OCI-LY3 (cell line): ENCODE results near the gene SNED1.

Experiments used
- H2AFZ ChIP-seq: fragments of 200-600, 300-600 bp; shearing (Covaris generic); 2 replicates; pipeline ENCODE4 v1.6.0; 2014; ENCODE audit warnings: antibody characterized with exemption, low read depth, low read length
- H3K27ac ChIP-seq: fragments of 200-600, 300-600 bp; sonication (generic); 2 replicates; pipeline ENCODE4 v1.5.1; 2014; ENCODE audit warnings: mild to moderate bottlenecking, low read length, moderate library complexity, mixed read lengths
- H3K27me3 ChIP-seq: fragments of 200-600, 300-600 bp; sonication (generic); 2 replicates; pipeline ENCODE4 v1.6.1; 2014; ENCODE audit warnings: low read depth, low read length, mixed read lengths
- H3K36me3 ChIP-seq: fragments of 200-600, 300-600 bp; sonication (generic); replicated peaks from 2 replicates; pipeline ENCODE3; 2014; ENCODE audit warnings: low read depth, low read length, mixed read lengths
- H3K4me1 ChIP-seq: fragments of 300-600, 200-600 bp; sonication (generic); 2 replicates; pipeline ENCODE4 v1.6.1; 2014; ENCODE audit warnings: low read length, mixed read lengths
- H3K4me2 ChIP-seq: fragments of 200-600, 300-600 bp; sonication (generic); 2 replicates; pipeline ENCODE4 v1.6.1; 2014; ENCODE audit warnings: low read length, mixed read lengths
- H3K4me3 ChIP-seq: fragments of 300-600, 200-600 bp; sonication (generic); 2 replicates; pipeline ENCODE4 v1.5.1; 2014; ENCODE audit warnings: antibody characterized with exemption, mild to moderate bottlenecking, low read length, moderate library complexity
- H3K79me2 ChIP-seq: fragments of 300-600, 200-600 bp; shearing (Covaris generic); 2 replicates; pipeline ENCODE4 v1.6.1; 2014; ENCODE audit warnings: mild to moderate bottlenecking, low read length, mixed read lengths
- H3K9ac ChIP-seq: fragments of 300-600, 200-600 bp; shearing (Covaris generic); 2 replicates; pipeline ENCODE4 v1.6.0; 2014; ENCODE audit warnings: mild to moderate bottlenecking, low read length, moderate library complexity
- H3K9me3 ChIP-seq: fragments of 200-600, 300-600 bp; shearing (Covaris generic); 2 replicates; pipeline ENCODE4 v1.6.1; 2014; ENCODE audit warnings: low read length, mixed read lengths; ENCODE audit not compliant: insufficient read depth
- H4K20me1 ChIP-seq: fragments of 200-600, 300-600 bp; sonication (generic); 2 replicates; pipeline ENCODE4 v1.6.1; 2016; ENCODE audit warnings: low read length, mixed read lengths; ENCODE audit not compliant: insufficient read depth
- CTCF ChIP-seq: fragments of 200-600, 300-600 bp; sonication (generic); IDR thresholded peaks from 2 replicates; pipeline ENCODE4 v1.5.1; 2014; ENCODE audit warnings: antibody characterized with exemption, low read length, low read depth
- EZH2phosphoT487 ChIP-seq: fragments of 200-600 bp; shearing (Covaris generic); IDR thresholded peaks from 2 replicates; pipeline ENCODE4 v1.6.1; 2018; ENCODE audit warnings: antibody characterized with exemption, mixed run types, low read depth

SNED1 gene

GRCh38 chr2:241010531-241011295 lies 12.3 kb downstream of the SNED1 start:
- Histone ChIP-seq H2AFZ (no peak overlapping the region), H3K36me3 (no peaks in the 10 kb centered on the region), H4K20me1 (no peaks in the 10 kb centered on the region), H3K4me3 (no peak overlapping the region), H3K9me3 (no peaks in the 10 kb centered on the region), H3K79me2 (no peaks in the 10 kb centered on the region), H3K27me3 (no peaks in the 10 kb centered on the region), H3K9ac (no peak overlapping the region), H3K4me2 (no peak overlapping the region), H3K4me1 (no peaks in the 10 kb centered on the region), H3K27ac (no peak overlapping the region)
- TF ChIP-seq EZH2phosphoT487 (no peak), CTCF (no peak)

GRCh38 chr2:241011296-241011600 lies 12.8 kb downstream of the SNED1 start:
- no peak overlapping the region for H3K4me2 ChIP-seq

GRCh38 chr2:241011751-241012510 lies 13.5 kb downstream of the SNED1 start:
- TF ChIP-seq CTCF (no peak), EZH2phosphoT487 (no peak)
- H3K36me3 ChIP-seq, result no peaks in the 10 kb centered on the region
- no peaks in the 10 kb centered on the region for H3K79me2 ChIP-seq

More at GRCh38 chr2:241011296-241011600, 12.8 kb downstream of the SNED1 start:
- H4K20me1 ChIP-seq, result no peaks in the 10 kb centered on the region
- TF ChIP-seq EZH2phosphoT487 (no peak), CTCF (no peak)
- no peak overlapping the region for H2AFZ ChIP-seq
- no peaks in the 10 kb centered on the region for H3K79me2 ChIP-seq
- H3K36me3 ChIP-seq, result no peaks in the 10 kb centered on the region
- no peaks in the 10 kb centered on the region for H3K27me3 ChIP-seq
- no peak overlapping the region for H3K27ac ChIP-seq
- H3K9ac ChIP-seq, result no peak overlapping the region
- H3K4me3 ChIP-seq, result no peak overlapping the region
- H3K4me1 ChIP-seq, result no peaks in the 10 kb centered on the region
- no peaks in the 10 kb centered on the region for H3K9me3 ChIP-seq

GRCh38 chr2:241014224-241014623 lies 15.8 kb downstream of the SNED1 start:
- TF ChIP-seq EZH2phosphoT487 (no peak), CTCF (no peak)
- Histone ChIP-seq H3K4me3 (no peak overlapping the region), H3K36me3 (no peaks in the 10 kb centered on the region), H3K79me2 (no peaks in the 10 kb centered on the region), H3K4me1 (no peaks in the 10 kb centered on the region), H4K20me1 (no peaks in the 10 kb centered on the region), H2AFZ (no peak overlapping the region), H3K27ac (no peak overlapping the region), H3K4me2 (no peak overlapping the region), H3K9ac (no peak overlapping the region), H3K27me3 (no peaks in the 10 kb centered on the region), H3K9me3 (no peaks in the 10 kb centered on the region)

More at GRCh38 chr2:241011751-241012510, 13.5 kb downstream of the SNED1 start:
- Histone ChIP-seq H2AFZ (no peak overlapping the region), H3K9ac (no peak overlapping the region), H4K20me1 (no peaks in the 10 kb centered on the region), H3K9me3 (no peaks in the 10 kb centered on the region), H3K4me2 (no peak overlapping the region), H3K27me3 (no peaks in the 10 kb centered on the region), H3K4me3 (no peak overlapping the region), H3K27ac (no peak overlapping the region), H3K4me1 (no peaks in the 10 kb centered on the region)
